GM12873 (cell line): ENCODE results near the gene TMEM43.

Source experiments
- CTCF ChIP-seq: IDR thresholded peaks from 2 replicates; pipeline ENCODE4 v1.5.1; 2012; ENCODE audit warnings: low read depth, mild to moderate bottlenecking, moderate library complexity, low read length, control low read depth; ENCODE audit not compliant: insufficient read depth; ENCODE audit errors: missing control alignments

TMEM43 gene

GRCh38 chr3:14151471-14152083, 26.7 kb downstream of the TMEM43 start:
- TF ChIP-seq CTCF: no peak

DNA sequence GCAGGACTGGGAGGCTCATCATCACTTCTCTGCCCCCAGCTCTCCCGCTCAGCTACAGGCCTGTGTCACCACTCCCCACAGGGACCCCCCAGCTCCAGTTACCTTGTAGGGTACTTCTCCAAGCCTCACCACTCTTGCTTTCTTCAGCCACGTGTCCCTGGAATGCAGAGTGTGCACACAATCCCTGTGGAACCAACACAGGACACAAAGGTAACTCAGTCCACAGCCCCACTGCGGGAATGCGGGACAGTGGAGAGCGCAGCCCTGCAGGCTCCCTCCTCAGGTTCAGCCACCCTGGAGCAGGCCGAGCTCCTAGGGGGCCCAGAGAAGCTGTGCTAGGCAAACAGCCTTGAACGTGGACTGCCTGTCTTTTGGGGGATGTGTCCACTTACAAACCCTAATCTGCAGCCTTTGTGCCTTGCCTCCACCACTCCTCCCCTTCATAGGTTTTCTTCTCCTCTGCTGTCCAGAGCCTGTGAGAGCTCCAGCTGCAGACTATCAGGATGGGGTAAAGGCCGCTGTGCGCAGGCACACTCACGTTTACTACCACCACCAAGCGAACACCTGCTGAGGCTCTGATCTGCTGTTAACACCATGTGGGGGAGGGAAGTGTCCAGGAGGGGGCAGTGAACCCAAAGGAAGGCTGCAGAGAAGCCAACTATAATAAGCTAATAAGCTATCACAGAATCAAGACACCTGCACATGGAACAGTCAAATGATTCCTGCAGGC, 27.5 kb downstream of the TMEM43 start:
- peak; percentile 36 for TF ChIP-seq CTCF

DNA sequence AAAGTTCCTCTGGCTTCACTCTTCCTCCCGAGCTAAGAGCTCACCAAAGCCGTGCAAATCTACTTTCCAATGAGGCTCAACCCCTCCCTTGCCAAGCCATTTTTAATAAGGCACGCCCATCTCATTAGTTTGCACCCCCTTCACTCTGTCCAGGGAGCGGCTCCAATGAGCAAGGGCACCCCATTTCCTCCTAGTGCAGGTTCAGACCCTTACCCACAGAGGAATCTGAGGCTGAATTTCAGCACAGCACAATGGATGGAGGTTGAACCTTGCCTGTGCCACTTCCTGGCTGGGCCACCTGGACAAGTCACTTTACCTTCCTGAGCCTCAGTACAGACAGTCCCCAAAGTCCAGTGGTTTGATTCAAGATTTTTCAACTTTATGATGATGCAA, 28.1 kb downstream of the TMEM43 start:
- TF ChIP-seq CTCF: no peak

DNA sequence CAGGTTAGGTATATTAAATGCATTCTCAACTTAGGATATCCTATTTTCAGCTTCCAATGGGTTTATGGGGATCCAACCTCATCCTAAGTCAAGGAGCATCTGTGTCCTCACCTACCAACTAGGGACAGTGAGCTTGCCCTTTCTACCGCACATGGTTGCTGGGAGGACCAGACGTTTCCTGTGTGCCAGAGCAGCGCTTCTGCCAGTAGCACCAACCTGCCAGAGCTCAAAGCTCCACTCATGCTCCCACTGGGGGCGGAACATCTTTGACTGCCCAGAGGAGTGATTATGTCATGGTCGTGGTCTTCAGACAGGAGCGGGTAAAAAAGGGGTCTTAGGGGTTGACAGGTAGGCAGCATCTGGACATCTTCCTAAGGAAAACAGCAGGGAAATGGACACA, 28.8 kb downstream of the TMEM43 start:
- TF ChIP-seq CTCF: no peak

DNA sequence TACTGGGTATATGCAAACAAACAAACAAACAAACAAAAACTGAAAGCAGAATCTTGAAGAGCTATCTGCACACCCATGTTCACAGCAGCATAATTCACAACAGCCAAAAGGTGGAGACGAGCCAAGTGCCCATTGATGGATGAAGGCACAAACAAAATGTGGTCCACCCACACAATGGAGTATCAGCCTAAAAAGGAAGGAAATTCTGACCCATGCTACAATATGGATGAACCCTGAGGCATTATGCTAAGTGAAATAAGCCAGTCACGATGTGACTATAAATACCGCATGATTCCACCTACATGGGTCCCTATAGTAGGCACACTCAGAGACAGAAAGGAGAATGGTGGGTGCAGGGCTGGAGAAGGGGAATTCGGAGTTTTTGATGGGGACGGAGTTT, 29.4 kb downstream of the TMEM43 start:
- no peak for TF ChIP-seq CTCF

GRCh38 chr3:14154895-14155440, 30.1 kb downstream of the TMEM43 start:
- no peak for TF ChIP-seq CTCF

DNA sequence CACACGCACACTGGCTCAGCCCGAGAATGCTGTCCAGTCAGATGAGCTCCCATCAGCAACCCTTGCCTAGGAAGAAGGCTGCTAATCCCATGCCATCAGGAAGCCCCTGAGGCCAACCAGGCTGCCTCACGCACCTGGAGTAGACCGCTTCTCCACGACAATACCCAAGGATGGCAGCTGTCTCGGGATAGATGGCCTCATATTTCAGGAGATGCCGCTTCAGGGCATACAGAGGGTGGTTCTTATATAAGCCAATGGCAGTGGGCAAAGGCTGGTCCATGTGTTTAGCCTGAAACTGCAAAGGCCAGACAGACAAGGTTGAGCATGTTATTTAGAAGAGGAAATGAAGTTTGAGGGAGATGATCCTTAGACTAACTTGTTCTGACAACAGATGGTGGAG, 31.3 kb downstream of the TMEM43 start:
- TF ChIP-seq CTCF: no peak
